HG03135 (cell line): ENCODE measurements around the gene CSF3R.

Experiments
- ATAC-seq: cut with Tn5 transposase; IDR thresholded peaks from one replicate; pipeline ENCODE4 v1.9.1; 2021; ENCODE audit warnings: mild to moderate bottlenecking, moderate library complexity; ENCODE audit not compliant: unreplicated experiment

The CSF3R gene

DNA sequence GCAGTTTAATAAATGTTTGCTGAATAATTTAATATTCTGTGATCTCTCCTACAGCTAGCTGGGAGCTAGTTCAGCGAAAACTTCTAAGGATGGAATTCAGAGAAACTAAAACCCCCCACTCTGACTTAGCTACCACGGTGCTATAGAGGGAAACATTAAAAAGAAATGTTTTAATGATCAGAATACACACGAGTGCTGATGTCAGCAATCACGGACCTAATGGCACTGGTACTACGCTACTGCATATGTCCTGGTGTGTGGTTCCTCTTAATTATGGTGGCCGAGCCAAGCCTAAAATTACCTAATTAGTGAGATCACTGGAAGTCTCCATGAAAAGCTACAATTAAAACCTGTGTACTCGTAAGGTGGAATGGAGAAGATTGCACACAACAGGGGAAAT is 61.1 kb downstream of the CSF3R start:
- no peak for ATAC-seq

DNA sequence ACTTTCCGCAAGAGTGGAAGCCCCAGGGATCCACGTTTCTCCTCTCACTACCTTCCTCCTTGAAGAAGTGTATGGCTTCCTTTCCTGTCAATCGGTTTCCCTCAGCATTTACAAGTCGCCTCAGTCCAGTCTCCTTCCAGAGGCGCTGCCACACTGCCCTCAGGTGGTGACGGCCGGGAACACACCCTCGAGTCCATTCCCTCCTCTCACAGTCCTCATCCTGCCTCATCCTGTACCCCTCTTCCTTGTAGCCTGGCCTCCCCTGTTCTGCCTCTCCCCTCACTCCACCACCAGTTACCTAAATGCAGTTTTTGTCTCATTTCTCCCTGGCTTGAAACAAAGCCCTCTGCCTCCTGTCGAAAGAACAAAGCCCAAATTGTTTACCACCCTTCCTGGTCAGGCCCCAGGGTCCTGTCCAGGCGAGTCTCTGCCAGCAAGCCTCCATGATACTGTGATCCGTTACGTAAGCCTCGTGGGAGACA is 61.8 kb downstream of the CSF3R start:
- no peak for ATAC-seq

DNA sequence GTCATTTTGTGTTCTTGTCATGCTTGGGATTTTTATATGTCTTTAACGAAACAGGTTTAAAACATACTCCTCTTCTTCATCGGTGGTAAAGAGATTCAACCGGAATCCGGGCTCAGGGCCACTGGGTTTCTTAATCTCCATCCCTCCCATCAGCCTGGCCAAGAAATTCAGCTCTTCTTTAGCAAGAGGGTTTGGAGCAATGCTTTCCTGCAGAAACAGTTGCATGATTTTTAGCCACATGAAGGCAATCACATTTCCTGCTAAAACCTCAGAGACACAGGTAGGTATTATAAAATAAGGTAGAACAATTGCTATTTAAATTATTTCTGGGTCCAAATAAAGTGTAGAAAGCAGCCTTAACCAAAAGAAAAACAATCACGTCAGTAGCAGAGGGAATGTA is 62.3 kb downstream of the CSF3R start:
- ATAC-seq: no peak

DNA sequence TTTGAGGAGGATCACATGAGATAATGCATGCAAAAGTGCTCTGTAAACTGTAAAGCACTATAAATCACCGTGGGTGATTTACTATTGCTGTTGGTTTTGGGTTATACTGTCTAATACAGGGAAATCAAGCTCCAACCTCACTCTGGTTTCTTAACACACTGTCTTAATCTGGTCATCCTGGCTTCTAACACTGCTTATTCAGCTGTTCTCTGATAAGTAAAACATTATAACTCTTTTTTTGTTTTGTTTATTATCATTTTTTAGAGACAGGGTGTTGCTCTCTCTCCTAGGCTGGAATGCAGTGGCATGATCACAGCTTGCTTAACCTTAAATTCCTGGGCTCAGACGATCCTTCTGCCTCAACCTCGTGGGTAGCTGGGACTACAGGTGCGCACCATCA is 63.1 kb downstream of the CSF3R start:
- no peak for ATAC-seq

DNA sequence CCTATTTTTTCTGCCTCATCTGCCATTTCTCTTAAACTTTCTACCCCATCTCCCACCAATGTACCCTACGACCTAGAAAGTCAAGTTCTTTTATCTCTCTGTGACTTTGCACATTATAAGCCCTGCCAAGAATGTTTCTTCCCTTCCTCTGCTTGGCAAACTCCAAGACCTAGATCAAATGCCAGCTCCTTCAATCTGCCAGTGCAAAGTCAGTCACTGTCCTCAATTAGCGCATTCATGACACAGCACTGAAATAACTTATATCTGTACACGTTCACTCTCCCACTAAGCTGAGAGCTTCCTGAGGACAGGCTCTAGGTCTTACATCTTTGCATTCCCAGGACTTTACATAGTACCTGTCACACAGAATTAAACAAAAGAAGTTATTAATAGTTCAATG is 63.6 kb downstream of the CSF3R start:
- ATAC-seq: no peak

DNA sequence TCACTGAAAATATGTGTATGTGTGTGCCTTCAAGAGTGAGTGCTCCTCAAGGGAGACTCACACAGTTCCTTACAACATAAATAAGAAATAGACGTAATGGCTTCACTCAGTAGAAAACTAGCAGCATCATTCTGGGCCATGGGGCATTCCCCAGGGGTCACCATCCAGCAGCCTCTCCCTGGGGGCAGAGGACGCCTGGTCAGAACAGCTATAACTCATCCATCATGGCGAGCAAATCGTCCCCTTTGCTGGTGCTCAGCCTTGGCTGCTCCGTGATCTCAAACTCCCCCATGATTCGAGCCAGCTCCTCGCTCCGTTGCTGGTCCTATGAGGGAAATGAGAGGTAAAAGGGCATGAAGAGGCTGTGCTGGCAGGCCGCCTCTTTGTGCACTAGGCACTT is 64.8 kb downstream of the CSF3R start:
- ATAC-seq: no peak
